GM12865 (cell line): ENCODE data around the gene OTC.
A peak's percentile ranks its signal among the peaks of the same experiment; 100 is the strongest.

ENCODE experiments used
- DNase-seq: peaks from one replicate; pipeline ENCODE4 v3.0.0; 2010; ENCODE audit warnings: low read depth
- H3K4me3 ChIP-seq: 2 replicates; pipeline ENCODE4 v1.5.1; 2011; ENCODE audit warnings: mild to moderate bottlenecking, low read depth, low read length, control low read depth
- TF ChIP-seq, protein P1 (sequence below): IDR thresholded peaks from 2 replicates; pipeline ENCODE4 v1.5.1; 2011; ENCODE audit warnings: low read length, control low read depth, low read depth, inconsistent platforms; ENCODE audit not compliant: insufficient read depth; ENCODE audit errors: missing control alignments

Gene OTC

DNA sequence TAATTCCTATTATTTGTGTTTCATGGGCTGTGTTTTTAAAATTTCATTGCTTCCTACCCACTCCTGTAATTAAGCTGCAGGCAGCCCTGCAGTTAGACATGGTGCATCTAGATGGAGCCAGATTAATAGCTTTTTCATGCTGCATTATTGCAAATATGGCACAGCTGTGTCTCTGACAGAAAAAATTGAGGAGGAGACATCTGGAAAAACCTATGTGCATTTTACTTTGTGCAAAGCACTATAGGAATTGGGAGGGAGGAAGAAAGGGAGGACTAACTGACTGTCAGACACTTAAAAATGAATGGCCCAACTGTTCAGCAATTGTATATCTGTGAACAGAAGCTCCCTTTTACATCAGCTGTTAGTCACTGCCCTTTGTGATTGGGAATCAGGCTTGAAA lies 17.0 kb upstream of the OTC start:
- no peak overlapping the region for H3K4me3 ChIP-seq
- TF ChIP-seq, protein P1, sequence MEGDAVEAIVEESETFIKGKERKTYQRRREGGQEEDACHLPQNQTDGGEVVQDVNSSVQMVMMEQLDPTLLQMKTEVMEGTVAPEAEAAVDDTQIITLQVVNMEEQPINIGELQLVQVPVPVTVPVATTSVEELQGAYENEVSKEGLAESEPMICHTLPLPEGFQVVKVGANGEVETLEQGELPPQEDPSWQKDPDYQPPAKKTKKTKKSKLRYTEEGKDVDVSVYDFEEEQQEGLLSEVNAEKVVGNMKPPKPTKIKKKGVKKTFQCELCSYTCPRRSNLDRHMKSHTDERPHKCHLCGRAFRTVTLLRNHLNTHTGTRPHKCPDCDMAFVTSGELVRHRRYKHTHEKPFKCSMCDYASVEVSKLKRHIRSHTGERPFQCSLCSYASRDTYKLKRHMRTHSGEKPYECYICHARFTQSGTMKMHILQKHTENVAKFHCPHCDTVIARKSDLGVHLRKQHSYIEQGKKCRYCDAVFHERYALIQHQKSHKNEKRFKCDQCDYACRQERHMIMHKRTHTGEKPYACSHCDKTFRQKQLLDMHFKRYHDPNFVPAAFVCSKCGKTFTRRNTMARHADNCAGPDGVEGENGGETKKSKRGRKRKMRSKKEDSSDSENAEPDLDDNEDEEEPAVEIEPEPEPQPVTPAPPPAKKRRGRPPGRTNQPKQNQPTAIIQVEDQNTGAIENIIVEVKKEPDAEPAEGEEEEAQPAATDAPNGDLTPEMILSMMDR = no peak
- no peak for DNase-seq

DNA sequence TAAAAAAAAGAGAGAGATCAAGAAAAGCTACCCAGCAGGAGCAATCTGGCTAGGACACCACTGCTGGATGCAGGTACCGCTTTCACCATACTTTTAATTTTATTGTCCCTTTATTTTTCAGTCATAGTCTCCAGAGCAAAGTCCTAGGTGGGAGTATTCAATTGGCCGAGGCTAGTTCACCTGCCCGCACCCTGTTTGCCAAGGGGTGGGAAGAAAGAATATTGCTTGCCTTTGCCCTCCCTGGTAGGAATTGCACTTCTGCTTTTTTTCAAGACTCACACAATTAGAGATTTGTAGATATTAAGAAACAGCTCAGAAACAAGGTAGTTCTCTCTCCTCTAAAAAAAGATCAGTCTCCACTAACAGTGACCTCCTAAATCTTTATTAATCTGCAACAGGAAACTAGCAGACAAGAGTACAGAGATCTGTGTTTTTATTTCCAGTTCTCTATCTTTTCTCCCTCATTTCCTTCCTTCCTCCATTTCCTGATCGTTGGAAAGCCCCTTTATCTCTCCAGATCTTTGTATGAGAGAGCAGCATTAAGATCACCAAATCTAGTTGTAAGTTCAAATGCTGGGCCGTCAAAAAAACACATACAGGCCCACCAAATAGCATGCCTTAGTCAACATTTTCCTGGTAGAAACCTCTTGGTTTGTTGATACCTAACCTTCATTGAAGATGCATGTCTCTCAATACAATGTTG lies 15.7 kb upstream of the OTC start:
- TF ChIP-seq, protein P1 = no peak
- no peak overlapping the region for H3K4me3 ChIP-seq
- no peak for DNase-seq

DNA sequence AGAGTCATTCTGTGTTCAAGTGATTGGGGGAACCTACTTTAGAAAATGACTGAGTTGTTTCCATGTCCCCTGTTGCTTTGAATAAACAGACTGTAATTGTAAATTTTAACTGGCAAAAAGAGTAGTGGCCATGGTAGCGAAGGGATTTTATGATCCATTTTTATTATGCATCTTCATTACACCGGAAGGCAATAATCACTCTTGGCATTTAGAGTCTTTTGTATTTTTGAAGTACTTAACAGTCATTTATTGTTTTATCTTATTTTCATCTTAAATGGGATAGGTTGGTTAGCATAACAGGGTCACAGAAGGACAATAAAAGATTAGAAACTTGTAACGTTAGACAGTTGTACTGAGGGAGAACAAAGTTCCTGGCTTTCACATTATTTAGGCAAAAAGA lies 11.0 kb upstream of the OTC start:
- no peak overlapping the region for H3K4me3 ChIP-seq
- no peak for DNase-seq
- TF ChIP-seq, protein P1 = no peak

DNA sequence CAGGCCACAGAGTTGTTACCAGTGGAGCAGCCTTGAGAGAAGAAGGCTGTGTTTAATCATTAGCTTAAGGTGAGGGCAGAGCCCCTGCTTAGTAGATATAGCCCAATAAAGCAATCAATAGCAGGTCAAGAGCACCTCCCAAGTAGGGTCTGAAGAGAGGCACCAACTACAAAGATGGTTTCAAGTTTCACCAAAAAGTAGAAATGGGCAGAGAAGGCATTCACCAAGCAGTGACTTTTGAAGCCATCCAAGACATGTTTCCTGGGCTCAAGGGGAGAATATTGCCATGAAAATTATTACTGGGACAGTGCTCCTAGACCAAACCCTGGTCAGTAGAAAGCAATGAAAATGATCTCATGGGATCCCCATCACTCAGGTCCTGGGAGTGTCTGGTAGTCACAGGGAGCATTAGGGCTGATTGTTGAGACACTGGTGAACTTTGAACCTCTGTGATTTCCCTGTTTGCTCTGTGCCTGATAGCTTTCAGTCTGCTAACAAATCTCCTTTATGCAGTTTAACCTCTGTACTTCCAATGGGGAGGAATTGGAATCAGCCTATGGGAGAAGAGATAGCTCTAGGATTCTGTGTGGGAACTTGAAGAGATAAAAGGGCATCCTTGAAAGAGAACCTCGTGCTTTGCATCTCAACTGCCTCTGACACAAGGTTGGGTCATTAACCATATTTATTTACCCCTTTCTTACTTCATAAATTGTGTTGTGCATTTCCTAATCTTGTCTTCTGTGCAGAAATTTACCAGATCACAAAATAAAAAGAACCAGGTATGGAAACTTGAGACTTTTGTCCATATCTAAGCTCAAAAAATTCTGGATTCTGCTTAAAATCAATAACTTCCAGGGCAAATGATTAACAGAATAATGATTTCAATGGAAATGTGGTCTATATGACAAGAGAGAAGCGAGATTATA lies 9.3 kb upstream of the OTC start:
- no peak for DNase-seq
- H3K4me3 ChIP-seq = no peak overlapping the region
- TF ChIP-seq, protein P1 = no peak

DNA sequence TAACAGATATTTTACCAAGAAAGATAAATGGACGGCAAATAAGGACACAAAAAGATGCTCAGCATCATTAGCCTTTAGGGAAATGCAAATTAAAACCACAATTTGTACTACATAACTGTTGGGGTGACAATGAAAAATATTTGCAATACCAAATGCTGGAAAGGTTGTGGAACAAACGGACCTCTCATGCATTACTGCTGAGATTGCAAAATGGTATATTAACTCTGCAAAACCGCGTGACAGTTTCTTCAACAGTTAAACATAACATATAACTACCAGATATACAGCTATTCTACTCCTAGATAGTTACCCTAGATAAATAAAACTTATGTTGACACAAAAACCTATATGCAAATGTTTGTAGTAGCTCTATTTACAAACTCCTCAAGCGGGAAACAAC lies 6.3 kb upstream of the OTC start:
- TF ChIP-seq, protein P1 = no peak
- no peak overlapping the region for H3K4me3 ChIP-seq
- DNase-seq = no peak

DNA sequence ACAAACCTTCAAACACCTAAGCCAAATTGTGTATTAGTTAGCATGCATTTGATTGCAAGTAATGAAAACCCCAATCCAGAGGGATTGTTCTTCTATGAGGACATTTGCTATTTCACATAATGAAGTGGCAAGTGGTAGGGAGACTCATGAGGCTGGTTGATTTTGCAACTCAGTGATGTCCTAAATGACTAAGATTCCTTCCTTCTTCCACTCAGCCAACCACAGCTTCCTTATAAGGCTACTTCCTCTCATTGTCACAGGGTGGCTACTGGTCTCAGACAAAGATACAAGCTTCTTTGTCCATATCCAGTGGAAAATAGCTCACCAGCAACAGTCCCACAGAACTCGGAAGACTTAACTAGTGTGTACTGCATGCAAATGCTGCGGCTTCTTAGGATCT lies 5.3 kb upstream of the OTC start:
- TF ChIP-seq, protein P1 = no peak
- DNase-seq = peak; percentile 33
- no peak overlapping the region for H3K4me3 ChIP-seq

DNA sequence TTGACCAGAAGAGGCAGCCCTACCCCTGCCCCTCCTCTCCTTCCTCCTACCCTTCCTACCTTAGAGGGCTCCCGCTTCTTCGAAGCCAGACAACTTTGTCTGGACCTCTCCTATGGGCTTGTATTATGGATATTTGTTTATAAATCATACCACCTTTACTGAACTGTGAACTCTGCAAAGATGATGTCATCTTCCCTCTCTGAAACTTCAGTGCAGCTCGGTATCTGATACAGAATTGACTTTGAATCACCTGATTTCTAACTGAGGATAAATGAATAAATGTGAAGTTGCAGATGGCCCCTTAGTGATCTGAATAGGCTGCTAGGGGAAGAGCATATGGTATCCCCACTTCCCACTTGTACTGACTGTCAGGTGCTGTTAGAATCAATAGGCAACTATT lies 1.1 kb upstream of the OTC start:
- TF ChIP-seq, protein P1 = no peak
- DNase-seq = no peak
- no peak overlapping the region for H3K4me3 ChIP-seq
